ENCODE data around the gene ARNT2.

DNA sequence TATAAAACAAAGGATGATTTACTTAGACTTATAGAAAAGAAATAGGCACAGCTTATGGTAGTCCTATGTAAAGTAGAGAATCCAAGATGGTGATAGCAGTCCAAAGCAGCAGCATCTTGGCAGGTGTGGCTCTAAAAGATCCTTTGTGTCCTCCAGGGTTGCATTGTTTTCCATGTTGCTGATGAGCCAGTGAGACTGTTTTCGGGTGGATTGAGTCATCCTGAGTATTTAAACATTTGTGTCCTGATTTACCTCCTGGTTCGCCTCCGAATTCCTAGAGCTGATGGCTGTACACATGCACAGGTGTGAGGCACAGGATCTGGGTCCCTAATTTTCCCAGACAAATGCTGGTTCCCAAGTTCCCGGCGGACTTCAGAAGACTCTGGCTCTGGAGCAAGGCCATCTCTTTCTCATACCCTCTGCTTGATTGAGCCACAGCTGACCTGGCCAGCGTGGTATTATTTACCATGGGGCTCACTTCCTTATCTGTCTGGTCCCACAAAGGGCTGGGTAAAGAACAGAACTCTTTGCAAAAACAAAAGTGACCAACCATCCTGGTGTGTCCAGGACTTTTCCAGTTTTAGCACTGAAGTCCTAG is 51.0 kb downstream of the ARNT2 start:
- TF ChIP-seq CTCF (IDR thresholded peaks at IDR 0.05): no peak
- TF ChIP-seq ZFX (IDR thresholded peaks at IDR 0.05; ENCODE audit: borderline replicate concordance): no peak

Measured in 22Rv1 (cell line).